HepG2 (cell line): ENCODE measurements around the gene CEBPG. TPM values are rescaled to one million over a fixed set of nuclear protein-coding genes. Genes with fewer than 3 reads are reported as not detected.
A peak's percentile ranks its signal among the peaks of the same experiment; 100 is the strongest.

ENCODE experiments used
- FOXJ3 ChIP-seq: sonication (generic); formaldehyde crosslinking; IDR thresholded peaks from 2 replicates; pipeline ENCODE4 v1.4.0; 2020; ENCODE audit warnings: missing genetic modification reagents, mild to moderate bottlenecking, borderline replicate concordance
- HMGXB4 ChIP-seq, 2 experiments: sonication (generic) in 1 of 2; formaldehyde crosslinking in 1 of 2; IDR thresholded peaks; 2 replicates each; pipeline versions ENCODE4 v1.4.0 to v1.6.1; 2018 to 2020; ENCODE audit warnings: missing genetic modification reagents in 2 of 2, borderline replicate concordance in 1 of 2, low read depth in 1 of 2, mild to moderate bottlenecking in 1 of 2, missing biosample characterization in 1 of 2
- HOXA9 ChIP-seq: sonication (generic); formaldehyde crosslinking; IDR thresholded peaks from 2 replicates; pipeline ENCODE4 v1.8.1; 2022; ENCODE audit warnings: missing genetic modification reagents, mild to moderate bottlenecking, moderate library complexity, borderline replicate concordance
- KDM2A ChIP-seq: sonication (generic); formaldehyde crosslinking; IDR thresholded peaks from 2 replicates; pipeline ENCODE4 v1.4.0; 2020; ENCODE audit warnings: low read depth, missing genetic modification reagents, borderline replicate concordance
- KLF16 ChIP-seq, 2 experiments: sonication (generic) in 1 of 2; formaldehyde crosslinking in 1 of 2; IDR thresholded peaks; 2 replicates each; pipeline versions ENCODE4 v1.6.1 to v1.8.0; 2016 to 2023; ENCODE audit warnings: missing genetic modification reagents in 2 of 2, missing compliant biosample characterization in 1 of 2
- MAFF ChIP-seq: IDR thresholded peaks from 2 replicates; pipeline ENCODE4 v1.6.1; 2011; ENCODE audit warnings: low read depth, low read length, improper control_type of control experiment
- MAX ChIP-seq: IDR thresholded peaks from 2 replicates; pipeline ENCODE4 v1.6.1; 2012; ENCODE audit warnings: inconsistent platforms
- NFIC ChIP-seq: IDR thresholded peaks from 2 replicates; pipeline ENCODE4 v1.6.1; 2012; ENCODE audit warnings: mild to moderate bottlenecking, low read length, inconsistent platforms
- NR3C1 ChIP-seq: sonication (generic); formaldehyde crosslinking; IDR thresholded peaks from 2 replicates; pipeline ENCODE4 v1.4.0; 2020; ENCODE audit warnings: missing genetic modification reagents
- REPIN1 ChIP-seq: sonication (generic); formaldehyde crosslinking; IDR thresholded peaks from 2 replicates; pipeline ENCODE4 v1.8.0; 2022; ENCODE audit warnings: missing genetic modification reagents, low read depth, mild to moderate bottlenecking, borderline replicate concordance
- SNAI1 ChIP-seq: sonication (generic); formaldehyde crosslinking; IDR thresholded peaks from 2 replicates; pipeline ENCODE4 v1.5.0; 2020; ENCODE audit warnings: mild to moderate bottlenecking, missing genetic modification reagents, borderline replicate concordance
- UBTF ChIP-seq: sonication (generic); formaldehyde crosslinking; IDR thresholded peaks from 2 replicates; pipeline ENCODE4 v1.4.0; 2020; ENCODE audit warnings: mild to moderate bottlenecking, missing genetic modification reagents
- ZBTB26 ChIP-seq: IDR thresholded peaks from 2 replicates; pipeline ENCODE4 v1.6.1; 2016; ENCODE audit warnings: missing compliant biosample characterization, missing genetic modification reagents, borderline replicate concordance
- ZFP91 ChIP-seq: sonication (generic); formaldehyde crosslinking; IDR thresholded peaks from 2 replicates; pipeline ENCODE4 v1.9.0; 2022; ENCODE audit warnings: missing genetic modification reagents, mild to moderate bottlenecking, borderline replicate concordance
- polyA plus RNA-seq, 8 experiments: library from polyadenylated mRNA; depleted of rRNA in 3 of 8; stranded (reverse) in 7 of 8; unstranded in 1 of 8; fragments of >200 nt; fragmentation: Illumina TruSeq in 4 of 8; extraction: Trizol in 4 of 8; gene quantifications; 2 replicates each; pipeline versions ENCODE4 v1.2.1 to v1.2.3, GENCODE V29; 2011 to 2016; ENCODE audit warnings: low read depth in 4 of 8, missing spikeins in 1 of 8, mixed read lengths in 1 of 8; ENCODE audit not compliant: insufficient read depth in 1 of 8
- total RNA-seq, 5 experiments: library from RNA; depleted of rRNA; stranded (reverse); fragments of >200 nt; fragmentation: Illumina TruSeq; extraction: Trizol; gene quantifications; 2 replicates each; pipeline ENCODE4 v1.2.3, GENCODE V29; 2016; ENCODE audit warnings: low read depth in 1 of 5

CEBPG gene
- total and polyA plus RNA-seq, 2 of the 13 experiments (the other 11 are each of a cell fraction or from before 2014, with no cell fraction given): 25.7 to 34.3 TPM

- TF ChIP-seq ZFP91 (peak; percentile 97), KLF16 (CRISPR knock-in tag; IDR thresholded peaks at IDR 0.05) (peak; percentile 87 to 100; a peak in 3 of 4 replicates), MAFF (no peak), MAX (peak; percentile 100), REPIN1 (CRISPR knock-in tag) (peak; percentile 100), KDM2A (CRISPR knock-in tag) (peak; percentile 86), UBTF (CRISPR knock-in tag) (peak; percentile 95), ZBTB26 (CRISPR knock-in tag) (peak; percentile 84; the same call in 1 of the 2 replicates), HMGXB4 (CRISPR knock-in tag; IDR thresholded peaks at IDR 0.05; ENCODE audit: borderline replicate concordance in 1 of 2, low read depth in 1 of 2) (peak; percentile 79 to 86; a peak in 3 of 4 replicates), NR3C1 (CRISPR knock-in tag) (0 out of 2 replicates have a peak, but pooled peaks have one; percentile 44), HOXA9 (CRISPR knock-in tag) (peak; percentile 98), SNAI1 (CRISPR knock-in tag) (peak; percentile 98), NFIC (0 out of 2 replicates have a peak, but pooled peaks have one; percentile 64), FOXJ3 (peak; percentile 97)
These were observed 19.1 kb downstream of the CEBPG start (continued) for GRCh38 chr19:33392341-33393285.
